ENCODE results near the gene UBE2D4.
A peak's percentile ranks its signal among the peaks of the same experiment; 100 is the strongest.
"Not testable (repeated sequence)": the region's sequence is repeated elsewhere in the genome, so short reads cannot be mapped to it uniquely, and the experiment has no call there.

Gene UBE2D4

GRCh38 chr7:43914795-43915194 is 11.4 kb upstream of the UBE2D4 start:
- DNase-seq = no peak

- no peak for DNase-seq
These were observed 10.3 kb upstream of the UBE2D4 start for GRCh38 chr7:43915907-43916306.

DNA sequence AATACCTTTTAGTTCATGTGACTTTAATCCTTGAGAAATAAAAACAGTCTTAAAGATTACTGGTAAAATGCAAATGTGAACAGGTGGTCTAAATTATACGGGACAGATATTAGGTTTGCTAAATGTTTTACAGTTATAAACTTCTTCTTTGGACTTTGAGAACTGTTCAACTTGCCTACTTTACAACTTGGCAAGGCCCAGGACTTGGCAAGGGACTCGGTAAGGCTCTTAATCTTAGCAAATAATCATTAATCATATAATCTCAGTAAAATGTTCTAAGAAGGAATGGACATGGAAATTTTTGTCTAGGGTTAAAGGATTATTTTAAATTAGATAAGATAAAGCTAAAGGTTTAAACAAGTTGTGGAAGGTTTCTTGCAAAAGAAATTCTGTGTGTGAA is 4.8 kb upstream of the UBE2D4 start:
- DNase-seq = no peak

DNA sequence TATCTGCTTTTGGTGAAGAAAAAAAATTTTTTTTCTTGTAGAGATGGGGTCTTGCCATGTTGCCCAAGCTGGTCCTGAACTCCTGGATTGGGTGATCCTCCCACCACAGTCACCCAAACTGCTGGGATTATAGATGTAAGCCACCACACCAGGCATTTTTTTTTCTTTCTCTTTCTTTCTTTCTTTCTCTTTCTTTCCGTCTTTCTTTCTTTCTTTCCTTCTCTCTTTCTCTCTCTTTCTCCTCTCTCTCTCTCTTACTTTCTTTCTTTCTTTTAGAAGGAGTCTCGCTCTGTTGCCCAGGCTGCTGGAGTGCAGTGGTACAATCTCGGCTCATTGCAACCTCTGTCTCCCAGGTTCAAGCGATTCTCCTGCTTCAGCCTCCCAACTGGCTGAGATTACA is 3.5 kb upstream of the UBE2D4 start:
- DNase-seq = no peak

DNA sequence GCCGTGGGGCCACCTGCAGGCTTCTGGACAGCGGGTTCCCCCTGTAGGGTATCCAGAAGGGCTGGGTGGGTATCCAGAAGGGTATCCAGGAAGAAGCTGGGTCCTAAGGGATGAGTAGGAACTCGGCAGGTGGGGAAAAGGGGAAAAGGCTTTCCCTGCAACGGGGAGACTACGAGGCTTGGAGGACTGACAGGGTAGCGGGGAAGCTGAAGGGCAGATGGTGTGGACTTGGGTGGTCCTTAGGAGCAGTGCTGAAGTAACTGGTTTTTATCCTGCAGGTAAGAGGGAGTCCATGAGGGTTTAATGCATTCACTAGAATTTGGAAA is 525 bp downstream of the UBE2D4 start:
- peak; percentile 92 for DNase-seq

GRCh38 chr7:43927810-43928209 is 1.6 kb downstream of the UBE2D4 start:
- no peak for DNase-seq

DNA sequence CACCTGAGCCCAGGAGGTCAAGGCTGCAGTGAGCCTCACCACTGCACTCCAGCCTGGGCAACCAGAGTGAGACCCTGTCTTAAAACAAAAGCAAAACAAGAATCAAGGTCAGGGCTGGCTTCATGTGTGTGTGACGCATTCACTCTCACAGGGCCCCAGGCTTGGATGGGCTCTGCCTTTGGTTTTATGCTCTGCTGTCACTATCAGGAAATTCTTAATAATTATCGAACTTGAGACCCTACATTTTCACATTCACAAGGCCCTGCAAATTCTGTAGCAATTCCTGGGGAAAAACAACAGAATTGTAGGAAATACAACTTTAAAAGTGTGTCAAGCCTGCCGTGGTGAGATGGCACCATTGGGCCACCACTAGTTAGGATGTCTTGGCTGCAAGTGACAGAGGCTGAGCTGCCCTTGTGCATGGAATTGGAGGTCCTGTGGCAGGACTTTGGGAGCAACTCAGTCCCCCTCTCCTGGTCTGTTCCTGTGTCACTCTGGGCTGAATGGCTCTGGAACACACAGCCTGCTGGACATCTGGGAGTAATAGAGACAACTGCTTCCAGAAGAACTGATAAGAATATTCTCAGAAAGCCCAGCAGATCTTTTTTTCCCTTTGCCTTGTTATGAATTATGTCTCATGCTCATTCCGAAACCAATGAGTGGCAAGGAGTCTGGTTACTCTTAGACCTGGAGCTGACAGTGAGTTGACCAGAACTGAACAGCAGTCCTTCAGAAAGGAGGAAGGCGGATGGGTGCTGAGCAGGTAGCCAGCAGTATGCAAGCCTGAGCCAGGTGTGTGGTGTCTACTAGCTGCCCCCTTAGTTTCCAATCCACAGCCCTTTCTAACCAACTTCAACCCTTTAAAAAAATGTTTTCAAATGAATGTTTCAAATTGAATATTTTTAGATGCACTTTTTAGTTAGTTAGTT is 3.6 kb downstream of the UBE2D4 start:
- DNase-seq = no peak

DNA sequence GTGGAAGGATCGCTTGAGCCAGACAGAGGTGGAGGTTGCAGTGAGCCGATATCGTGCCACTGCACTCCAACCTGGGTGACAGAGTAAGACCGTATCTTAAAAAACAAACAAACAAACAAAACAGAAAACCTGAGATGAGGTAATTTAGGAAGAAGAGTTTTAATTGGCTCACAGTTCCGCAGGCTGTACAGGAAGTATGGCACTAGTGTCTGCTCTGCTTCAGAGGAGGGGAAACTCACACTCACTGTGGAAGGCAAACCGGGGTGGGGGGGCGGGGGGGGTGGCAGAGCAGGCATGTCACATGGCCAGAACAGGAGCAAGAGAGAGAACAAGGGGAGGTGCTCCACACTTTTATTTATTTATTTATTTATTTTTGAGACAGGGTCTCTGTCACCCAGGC is 5.1 kb downstream of the UBE2D4 start:
- no peak for DNase-seq

DNA sequence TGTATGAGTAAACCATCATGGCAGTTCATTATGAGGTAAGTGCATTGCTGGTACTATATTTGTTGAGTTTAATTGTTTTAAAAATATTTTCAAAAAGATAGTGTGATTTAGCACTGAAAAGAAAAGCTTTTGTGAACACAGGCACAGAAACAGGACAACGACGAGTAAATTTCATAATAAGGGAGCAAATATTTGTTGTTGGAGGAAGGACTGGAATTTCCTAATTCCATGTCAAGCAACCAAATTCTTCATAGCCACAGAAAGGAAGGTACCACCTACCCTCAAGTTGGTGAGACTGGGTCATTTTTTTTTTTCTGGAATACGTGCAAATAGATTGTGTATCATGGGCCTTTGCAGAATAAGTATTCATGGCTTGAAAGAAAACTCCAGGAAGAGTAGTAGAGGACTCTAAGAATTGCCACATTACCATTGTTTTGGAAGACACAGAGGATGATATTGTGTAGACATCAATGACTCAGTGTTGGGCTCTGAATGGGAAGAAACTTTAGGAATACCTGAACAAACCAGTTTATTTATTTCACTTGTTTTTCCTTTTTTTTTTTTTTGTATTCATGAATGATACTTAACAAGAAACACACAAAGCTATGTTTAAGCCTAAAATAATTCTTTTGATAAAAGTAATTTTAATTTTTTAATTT is 7.8 kb downstream of the UBE2D4 start:
- no peak for DNase-seq

- DNase-seq = no peak
These were observed 11.2 kb downstream of the UBE2D4 start for GRCh38 chr7:43937444-43937843.

DNA sequence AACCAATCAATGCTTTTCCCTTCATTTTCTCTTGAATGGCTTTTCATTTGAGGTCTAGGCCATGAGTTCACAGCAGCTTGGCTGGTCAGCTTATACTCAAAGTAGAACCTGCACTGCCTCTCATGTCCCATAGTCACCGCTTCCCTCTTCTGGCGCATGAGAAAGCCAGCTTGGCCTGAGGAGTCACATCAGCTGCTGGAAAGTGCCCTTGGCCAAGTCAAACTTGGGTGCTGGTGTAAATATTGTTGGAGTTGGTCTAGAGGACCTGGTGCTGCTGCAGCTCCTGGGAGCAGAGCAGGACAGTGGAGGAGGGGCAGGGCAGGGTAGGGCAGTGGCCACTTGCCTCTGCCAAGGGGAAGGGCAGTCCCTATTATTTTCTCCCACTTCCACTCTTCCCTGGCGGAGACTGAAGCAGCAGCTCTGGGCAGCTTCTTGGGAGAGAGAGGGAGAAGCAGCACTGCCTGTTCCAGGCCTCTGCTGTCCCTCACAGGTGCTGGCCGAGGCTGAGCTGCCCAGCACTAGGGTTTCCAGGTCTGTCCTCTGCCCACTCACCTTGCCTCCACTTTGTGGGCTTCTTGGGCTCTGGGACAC is 12.8 kb downstream of the UBE2D4 start:
- DNase-seq = no peak

DNA sequence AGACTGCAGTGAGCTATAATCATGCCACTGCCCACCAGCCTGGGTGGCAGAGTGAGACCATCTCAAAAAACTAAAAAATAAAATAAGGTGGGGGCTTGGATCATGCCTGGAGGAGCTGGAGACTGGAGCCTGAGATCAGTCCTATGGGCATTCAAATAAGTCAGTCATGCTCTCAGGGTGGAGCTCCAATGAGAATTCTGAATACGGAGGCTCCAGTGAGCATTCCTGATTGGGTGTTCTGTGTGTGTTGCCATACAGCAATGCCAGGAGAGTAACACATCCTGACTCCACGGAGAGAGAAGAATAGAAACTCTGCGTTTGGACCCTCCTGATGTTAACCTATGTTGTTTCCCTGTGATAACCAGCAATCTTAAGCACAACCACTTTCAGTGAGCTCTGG is 16.0 kb downstream of the UBE2D4 start:
- no peak for DNase-seq

- DNase-seq = no peak
These were observed 16.8 kb downstream of the UBE2D4 start for GRCh38 chr7:43942997-43943396.

- DNase-seq = no peak
These were observed 17.4 kb downstream of the UBE2D4 start for GRCh38 chr7:43943417-43944187.

- no peak for DNase-seq
These were observed 18.1 kb downstream of the UBE2D4 start for GRCh38 chr7:43944286-43944685.

- no peak for DNase-seq
These were observed 25.8 kb downstream of the UBE2D4 start for GRCh38 chr7:43952028-43952427.

- no peak for DNase-seq
These were observed 26.8 kb downstream of the UBE2D4 start for GRCh38 chr7:43953071-43953470.

DNA sequence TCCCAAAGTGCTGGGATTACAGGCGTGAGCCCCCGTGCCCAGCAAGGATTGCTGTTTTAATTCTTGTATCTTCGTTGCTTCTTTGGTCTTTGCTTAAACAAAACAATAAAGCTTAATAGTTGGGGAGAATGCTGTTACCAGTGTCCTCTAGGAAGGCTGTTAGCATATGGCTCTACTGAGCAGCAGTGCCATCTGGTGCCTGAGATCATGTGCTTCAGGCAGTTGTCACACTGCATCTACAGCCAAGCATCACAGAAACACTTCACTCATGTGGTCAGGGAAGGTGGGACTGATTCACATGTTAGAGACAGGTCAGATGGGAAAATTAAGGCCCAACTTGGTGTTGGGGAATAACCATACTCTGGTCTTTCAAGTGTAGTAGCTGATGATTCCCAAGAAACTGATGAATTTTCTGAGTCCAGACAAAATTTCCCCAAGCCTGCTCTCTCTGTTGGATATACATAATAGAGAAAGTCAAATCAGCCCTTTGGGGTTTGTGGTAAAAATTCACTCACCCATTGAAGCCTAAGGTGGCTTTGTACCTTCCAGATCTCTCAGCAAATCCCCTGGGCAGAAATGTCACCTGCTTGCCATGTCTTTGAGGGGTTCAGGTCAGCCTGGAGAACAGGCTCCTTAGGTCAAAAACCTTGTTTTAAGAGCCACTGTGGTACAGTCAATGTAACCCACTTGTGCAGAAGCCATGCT is 28.4 kb downstream of the UBE2D4 start:
- DNase-seq = peak; percentile 19

DNA sequence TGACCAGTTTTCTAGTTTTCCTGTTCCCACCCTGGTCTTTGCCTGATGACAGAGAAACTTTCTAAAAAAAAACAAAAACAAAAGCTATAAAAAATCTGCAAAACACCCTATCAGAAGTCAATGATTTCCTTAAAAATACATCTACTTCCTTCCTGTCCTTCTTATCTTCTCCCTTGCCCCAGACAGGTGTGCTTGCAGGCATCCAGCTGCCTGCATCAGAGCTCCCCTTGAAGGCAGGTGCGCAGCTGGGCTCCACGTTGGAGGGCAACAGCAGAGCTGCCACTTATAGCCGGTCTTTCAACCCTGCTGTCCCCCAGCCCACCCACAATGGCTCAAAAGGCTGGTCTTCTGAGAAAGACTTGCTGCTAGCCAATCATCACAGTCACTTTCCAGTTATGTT is 29.8 kb downstream of the UBE2D4 start:
- no peak for DNase-seq

GRCh38 chr7:43960933-43961332 is 34.7 kb downstream of the UBE2D4 start:
- DNase-seq = no peak

GRCh38 chr7:43966392-43966791 is 40.2 kb downstream of the UBE2D4 start:
- DNase-seq = not testable (repeated sequence)

DNA sequence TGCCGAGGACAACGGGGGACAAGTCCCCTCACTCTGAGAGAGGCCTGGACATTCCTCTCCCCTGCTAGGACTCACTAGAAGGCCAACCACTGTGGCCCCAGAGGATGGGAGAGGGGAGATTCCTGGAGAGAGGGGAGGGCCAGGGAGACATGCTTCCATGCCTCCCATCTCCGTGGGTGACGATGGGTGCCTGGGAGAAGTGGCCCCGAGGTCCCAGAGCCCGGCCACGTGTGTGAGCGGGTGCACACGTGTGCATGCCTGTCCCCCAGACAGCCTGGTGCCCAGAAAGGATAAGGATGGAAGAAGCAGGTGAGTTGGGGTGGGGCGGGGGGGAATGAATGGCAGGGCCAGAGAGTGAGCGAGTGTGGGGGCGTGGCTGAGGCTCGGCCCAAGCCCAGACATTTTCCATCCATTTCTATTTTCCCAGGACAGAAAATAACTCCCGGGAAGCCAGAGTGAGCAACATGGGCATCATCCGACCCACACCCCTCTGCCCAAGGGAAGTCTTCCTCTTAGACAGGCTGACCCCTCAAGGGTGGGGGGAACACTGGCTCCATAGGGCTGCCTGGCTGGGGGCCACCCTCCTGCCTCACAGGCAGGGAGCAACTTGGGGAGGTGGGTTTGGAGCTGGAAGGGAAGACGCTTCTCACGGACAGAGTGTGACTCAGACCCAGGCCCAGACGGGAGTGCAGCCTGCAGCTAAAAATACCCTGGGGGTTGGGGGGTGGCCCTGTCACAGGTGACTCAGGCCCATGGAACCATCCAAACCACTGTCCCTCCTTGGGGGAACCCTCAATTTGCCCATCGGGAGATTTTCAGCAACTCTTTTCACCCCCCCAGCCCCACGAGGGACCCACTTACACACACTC is 42.2 kb downstream of the UBE2D4 start:
- DNase-seq = not testable (repeated sequence)

Data from DMS79 treated with DMSO at 0.1 percent for 48 hours (cell line).